Embryonic facial prominence (tissue), 1 donor: ENCODE data around the gene KRTAP5-3.
"Not testable (repeated sequence)": the region's sequence is repeated elsewhere in the genome, so short reads cannot be mapped to it uniquely, and the experiment has no call there.

Experiments
- DNase-seq: peaks from one replicate; pipeline ENCODE4 v3.0.0-alpha.2; 2016; ENCODE audit errors: extremely low spot score

The KRTAP5-3 gene

GRCh38 chr11:1582909-1583308, 25.4 kb downstream of the KRTAP5-3 start:
- DNase-seq: not testable (repeated sequence)

- DNase-seq: no peak
Measured at GRCh38 chr11:1581976-1582375, 26.3 kb downstream of the KRTAP5-3 start.

- DNase-seq: no peak
Measured at GRCh38 chr11:1576825-1577224, 31.4 kb downstream of the KRTAP5-3 start.

GRCh38 chr11:1575756-1576155, 32.5 kb downstream of the KRTAP5-3 start:
- not testable (repeated sequence) for DNase-seq

- DNase-seq: no peak
Measured at GRCh38 chr11:1574933-1575242, 33.4 kb downstream of the KRTAP5-3 start.

GRCh38 chr11:1574238-1574932, 33.9 kb downstream of the KRTAP5-3 start:
- no peak for DNase-seq

GRCh38 chr11:1573903-1574237, 34.4 kb downstream of the KRTAP5-3 start:
- DNase-seq: no peak

GRCh38 chr11:1573077-1573902, 35.0 kb downstream of the KRTAP5-3 start:
- DNase-seq: no peak

GRCh38 chr11:1572197-1573076, 35.8 kb downstream of the KRTAP5-3 start, which contains the start of gene DUSP8:
DUSP8 (minus strand) TSS chr11:1572271; CDS start chr11:1565826, 6,445 bp downstream.
- DNase-seq: peak; percentile 71

- DNase-seq: no peak
Measured at GRCh38 chr11:1571760-1572196, 36.5 kb downstream of the KRTAP5-3 start.

- DNase-seq: no peak
Measured at GRCh38 chr11:1570896-1571759, 37.1 kb downstream of the KRTAP5-3 start.

GRCh38 chr11:1570531-1570895, 37.8 kb downstream of the KRTAP5-3 start:
- DNase-seq: no peak

- no peak for DNase-seq
Measured at GRCh38 chr11:1570001-1570453, 38.2 kb downstream of the KRTAP5-3 start.

GRCh38 chr11:1569251-1569780, 38.9 kb downstream of the KRTAP5-3 start:
- DNase-seq: no peak

- no peak for DNase-seq
Measured at GRCh38 chr11:1568441-1568911, 39.8 kb downstream of the KRTAP5-3 start.

- DNase-seq: no peak
Measured at GRCh38 chr11:1567721-1568100, 40.6 kb downstream of the KRTAP5-3 start.

- no peak for DNase-seq
Measured at GRCh38 chr11:1567052-1567720, 41.1 kb downstream of the KRTAP5-3 start.

GRCh38 chr11:1566381-1567051, 41.7 kb downstream of the KRTAP5-3 start:
- DNase-seq: no peak

- DNase-seq: no peak
Measured at GRCh38 chr11:1565904-1566247, 42.4 kb downstream of the KRTAP5-3 start.
